Neural cell (in vitro differentiated cells): Measurements from ENCODE around the gene SLC9A3. TPM values are rescaled to one million over a fixed set of nuclear protein-coding genes. Genes with fewer than 3 reads are reported as not detected.

ENCODE experiments used
- H2AFZ ChIP-seq: fragments of 200-600, 300-800 bp; sonication (generic), shearing (Covaris generic); 2 replicates; pipeline ENCODE4 v1.6.0; 2014; ENCODE audit warnings: low read depth, mild to moderate bottlenecking, antibody characterized with exemption, low read length, moderate library complexity
- H3F3A ChIP-seq: fragments of 200-600 bp; shearing (Covaris generic); 2 replicates; pipeline ENCODE4 v1.6.1; 2016; ENCODE audit warnings: mild to moderate bottlenecking, moderate library complexity, mixed read lengths, antibody characterized with exemption, low read length; ENCODE audit not compliant: insufficient read depth, poor library complexity, severe bottlenecking
- H3K27ac ChIP-seq: fragments of 200-600, 300-800 bp; sonication (generic), shearing (Covaris generic); 2 replicates; pipeline ENCODE4 v1.5.1; 2014; ENCODE audit warnings: mild to moderate bottlenecking, low read length, moderate library complexity
- H3K27me3 ChIP-seq: fragments of 300-800, 200-600 bp; sonication (generic), shearing (Covaris generic); 2 replicates; pipeline ENCODE4 v1.6.0; 2014; ENCODE audit warnings: mild to moderate bottlenecking, low read depth, low read length, moderate library complexity; ENCODE audit not compliant: insufficient read depth
- H3K36me3 ChIP-seq: fragments of 300-800, 200-600 bp; sonication (generic), shearing (Covaris generic); 2 replicates; pipeline ENCODE4 v1.5.1; 2014; ENCODE audit warnings: mild to moderate bottlenecking, antibody characterized with exemption, low read length, moderate library complexity; ENCODE audit not compliant: insufficient read depth
- H3K4me2 ChIP-seq: fragments of 300-800, 200-600 bp; sonication (generic), shearing (Covaris generic); 2 replicates; pipeline ENCODE4 v1.6.0; 2014; ENCODE audit warnings: mild to moderate bottlenecking, low read length
- H3K4me3 ChIP-seq: fragments of 300-800, 200-600 bp; sonication (generic), shearing (Covaris generic); 2 replicates; pipeline ENCODE4 v1.5.1; 2014; ENCODE audit warnings: mild to moderate bottlenecking, low read length, moderate library complexity
- H3K79me2 ChIP-seq: fragments of 200-600 bp; shearing (Covaris generic); replicated peaks from 2 replicates; pipeline ENCODE4 v1.6.0; 2014; ENCODE audit warnings: mild to moderate bottlenecking, low read length, moderate library complexity; ENCODE audit not compliant: insufficient read depth
- H3K9ac ChIP-seq: fragments of 300-800, 200-600 bp; sonication (generic), shearing (Covaris generic); 2 replicates; pipeline ENCODE4 v1.6.1; 2016; ENCODE audit warnings: mild to moderate bottlenecking, low read length, mixed read lengths
- H3K9me2 ChIP-seq: fragments of 200-600 bp; shearing (Covaris generic); 2 replicates; pipeline ENCODE4 v1.6.1; 2016; ENCODE audit warnings: mild to moderate bottlenecking, low read length, mixed read lengths; ENCODE audit not compliant: insufficient read depth
- H3K9me3 ChIP-seq: fragments of 200-600, 300-800 bp; sonication (generic), shearing (Covaris generic); 2 replicates; pipeline ENCODE4 v1.6.1; 2016; ENCODE audit warnings: mild to moderate bottlenecking, mixed run types, low read length, moderate library complexity, mixed read lengths
- H4K20me1 ChIP-seq: fragments of 200-600 bp; shearing (Covaris generic); 2 replicates; pipeline ENCODE4 v1.6.1; 2016; ENCODE audit warnings: mild to moderate bottlenecking, mixed run types; ENCODE audit not compliant: insufficient read depth
- CTCF ChIP-seq: fragments of 450-650 bp; IDR thresholded peaks from 2 replicates; pipeline ENCODE4 v1.5.1; 2014; ENCODE audit warnings: antibody characterized with exemption, mild to moderate bottlenecking, moderate library complexity; ENCODE audit not compliant: poor library complexity, severe bottlenecking
- EP300 ChIP-seq: fragments of 450-650 bp; conservative IDR thresholded peaks from 2 replicates; pipeline ENCODE4 v1.6.1; 2014; ENCODE audit warnings: antibody characterized with exemption, mild to moderate bottlenecking, moderate library complexity; ENCODE audit not compliant: poor library complexity, severe bottlenecking
- EZH2 ChIP-seq: fragments of 200-600, 300-800 bp; shearing (Covaris generic), sonication (generic); IDR thresholded peaks from 2 replicates; pipeline ENCODE4 v1.6.1; 2014; ENCODE audit warnings: antibody characterized with exemption, low read length, borderline replicate concordance, mild to moderate bottlenecking; ENCODE audit not compliant: insufficient read depth, poor library complexity, severe bottlenecking
- MXI1 ChIP-seq: fragments of 450-650 bp; conservative IDR thresholded peaks from 2 replicates; pipeline ENCODE4 v1.6.1; 2014; ENCODE audit warnings: antibody characterized with exemption, mild to moderate bottlenecking; ENCODE audit not compliant: poor library complexity, severe bottlenecking
- RAD21 ChIP-seq: fragments of 450-650 bp; conservative IDR thresholded peaks from 2 replicates; pipeline ENCODE4 v1.6.1; 2014; ENCODE audit warnings: antibody characterized with exemption, mild to moderate bottlenecking, moderate library complexity
- REST ChIP-seq: IDR thresholded peaks from 2 replicates; pipeline ENCODE4 v1.6.1; 2012; ENCODE audit warnings: borderline replicate concordance
- SMC3 ChIP-seq: fragments of 450-650 bp; conservative IDR thresholded peaks from 2 replicates; pipeline ENCODE4 v1.6.1; 2014; ENCODE audit warnings: antibody characterized with exemption, mild to moderate bottlenecking, moderate library complexity; ENCODE audit not compliant: poor library complexity
- TAF1 ChIP-seq: IDR thresholded peaks from 2 replicates; pipeline ENCODE4 v1.6.1; 2012; ENCODE audit warnings: low read depth
- polyA plus RNA-seq: library from polyadenylated mRNA; depleted of rRNA; stranded (reverse); fragments of >200 nt; gene quantifications from 2 replicates; pipeline ENCODE4 v1.2.3, GENCODE V29; 2014

The SLC9A3 gene
- polyA plus RNA-seq, 1 donor from 2014 or later = 4.0 TPM

DNA sequence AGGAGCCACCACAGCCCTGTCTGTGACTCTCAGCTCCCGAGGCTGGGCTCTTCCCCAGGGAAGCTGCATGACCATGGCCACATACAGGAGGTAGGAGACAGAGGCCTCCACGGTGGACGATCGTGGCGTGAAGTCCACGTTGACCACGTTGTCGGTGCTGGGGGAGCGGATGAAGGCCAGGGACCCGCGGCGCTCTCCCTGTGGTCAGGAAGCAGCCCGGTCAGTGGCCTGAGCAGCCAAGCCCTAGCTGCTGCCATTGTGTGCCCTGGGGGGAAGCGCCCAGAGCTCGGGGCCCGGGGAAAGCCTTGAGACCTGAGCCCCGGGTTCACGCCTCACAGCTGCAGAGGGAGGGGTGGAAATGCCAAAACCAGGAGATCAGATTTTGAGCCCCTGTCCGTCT, 47.0 kb downstream of the SLC9A3 start:
- Histone ChIP-seq H3K27me3 (no peaks in the 10 kb centered on the region), H3K36me3 (no peaks in the 10 kb centered on the region), H3F3A (no peaks in the 10 kb centered on the region), H3K9me3 (no peaks in the 10 kb centered on the region), H4K20me1 (no peaks in the 10 kb centered on the region), H3K4me2 (no peak overlapping the region), H3K9me2 (no peaks in the 10 kb centered on the region), H3K9ac (no peak overlapping the region), H3K27ac (no peak overlapping the region), H2AFZ (no peak overlapping the region), H3K4me3 (no peak overlapping the region), H3K79me2 (no peaks in the 10 kb centered on the region)
- no peak for TF ChIP-seq TAF1
- no peak for TF ChIP-seq CTCF
- no peak for TF ChIP-seq REST
- no peak for TF ChIP-seq SMC3

- Histone ChIP-seq H3K79me2 (no peaks in the 10 kb centered on the region), H3K27ac (no peak overlapping the region), H3K4me2 (no peak overlapping the region), H4K20me1 (no peaks in the 10 kb centered on the region), H3K9me3 (no peaks in the 10 kb centered on the region), H3K4me3 (no peak overlapping the region), H3K27me3 (no peaks in the 10 kb centered on the region), H2AFZ (no peak overlapping the region), H3K36me3 (no peaks in the 10 kb centered on the region), H3K9me2 (no peaks in the 10 kb centered on the region), H3K9ac (no peak overlapping the region), H3F3A (no peaks in the 10 kb centered on the region)
- no peak for TF ChIP-seq TAF1
- TF ChIP-seq MXI1 = no peak
- no peak for TF ChIP-seq CTCF
- no peak for TF ChIP-seq SMC3
- TF ChIP-seq REST = no peak
- TF ChIP-seq RAD21 = no peak
- TF ChIP-seq EP300 = no peak
- TF ChIP-seq EZH2 = no peak
Measured at GRCh38 chr5:476814-477175, 47.5 kb downstream of the SLC9A3 start.
